Hematopoietic multipotent progenitor cell treated with erythropoietin and hydrocortisone succinate and interleukin-3 and kit ligand, for 6 days (in vitro differentiated cells): ENCODE data around the gene PTGER3.

Experiments used
- DNase-seq: peaks from one replicate; pipeline ENCODE4 v3.0.0-alpha.2; 2015

Gene PTGER3

DNA sequence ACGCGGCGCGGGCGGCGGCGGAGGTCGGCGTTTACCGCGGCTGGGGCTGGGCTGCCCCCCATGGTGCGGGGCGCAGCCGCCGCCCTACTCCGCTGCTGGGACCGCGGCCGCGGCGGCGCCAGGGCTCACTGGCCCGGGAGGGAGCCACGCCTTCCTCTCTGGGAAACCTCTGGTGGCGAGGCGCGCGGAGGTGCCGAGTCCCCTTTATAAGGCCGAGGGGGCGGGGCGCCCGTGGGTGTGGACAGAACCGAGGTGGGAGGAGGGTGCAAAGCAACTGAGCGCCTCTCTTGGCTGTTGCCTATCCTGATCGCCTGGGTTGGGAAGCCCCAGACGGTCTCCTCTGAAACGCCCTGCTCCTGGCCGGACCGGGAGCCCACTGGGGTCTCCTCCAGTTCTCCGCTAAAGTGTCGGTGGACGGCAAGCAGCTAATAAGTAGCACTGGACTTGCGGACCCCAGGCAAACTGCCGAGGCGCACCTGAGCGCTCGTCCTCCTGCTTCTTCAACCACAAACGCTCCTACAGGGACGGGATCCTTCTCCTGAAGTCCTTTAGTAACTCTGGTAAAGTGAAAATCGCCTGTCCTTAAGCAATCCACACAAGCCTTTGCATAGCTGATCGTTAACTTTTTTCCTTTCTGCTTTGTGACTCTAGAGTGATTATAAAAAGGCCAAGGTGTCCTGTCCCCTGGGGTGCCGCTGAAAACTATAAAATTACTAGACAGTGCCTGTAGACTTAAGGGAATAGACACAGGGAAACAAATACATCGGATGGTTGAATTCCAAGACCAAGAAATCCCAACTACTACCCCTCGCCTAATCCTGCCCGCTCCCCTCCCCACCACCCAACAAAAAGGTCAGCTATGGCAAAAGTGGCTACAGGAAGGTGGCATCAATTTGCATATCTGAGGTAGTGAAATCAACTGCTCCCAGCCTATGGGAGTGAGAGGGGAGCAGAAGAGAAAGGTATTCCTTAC lies at the start of gene PTGER3:
Gene PTGER3 (minus strand): TSS at position 182 of the 973 bp plus-strand sequence. CDS start 239 bp downstream, outside the sequence.
- peak; percentile 93 for DNase-seq

DNA sequence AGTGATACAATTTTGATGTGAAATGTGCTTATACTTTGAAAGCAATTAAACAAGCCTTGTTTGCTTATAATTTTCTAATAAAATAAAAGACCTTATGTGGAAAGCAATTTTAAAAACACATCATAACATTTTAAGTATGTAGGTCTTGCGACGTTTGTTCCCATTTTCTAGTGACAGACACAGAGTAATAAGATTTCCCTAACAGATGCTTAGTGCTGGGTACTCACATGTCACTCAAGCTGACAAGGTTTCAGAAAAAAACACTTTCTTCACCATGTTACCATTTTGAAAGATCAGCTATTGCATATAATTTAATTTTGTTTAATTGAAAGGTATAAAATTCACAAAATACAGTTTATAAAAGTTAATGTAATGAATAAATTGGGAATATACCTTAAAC lies 47.3 kb upstream of the PTGER3 start:
- DNase-seq: no peak

DNA sequence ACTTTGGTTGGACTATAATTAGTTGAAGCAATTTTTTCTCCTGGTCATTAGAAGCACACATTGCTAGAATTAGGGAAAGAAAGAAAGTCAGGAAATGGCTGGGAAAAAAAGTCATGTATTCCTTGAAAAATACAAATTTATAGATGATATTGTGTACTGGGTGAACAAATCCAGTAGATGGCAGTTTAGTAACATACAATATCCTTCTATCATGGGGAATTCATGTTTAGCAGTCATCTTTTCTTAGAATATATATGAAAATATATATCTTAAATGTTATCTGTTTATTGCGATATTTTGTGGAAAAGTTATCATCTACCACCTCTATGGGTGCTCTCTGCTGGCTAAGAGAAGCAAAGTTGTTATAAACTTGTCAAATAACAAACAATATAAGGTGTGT lies 46.3 kb upstream of the PTGER3 start:
- peak; percentile 50 for DNase-seq

DNA sequence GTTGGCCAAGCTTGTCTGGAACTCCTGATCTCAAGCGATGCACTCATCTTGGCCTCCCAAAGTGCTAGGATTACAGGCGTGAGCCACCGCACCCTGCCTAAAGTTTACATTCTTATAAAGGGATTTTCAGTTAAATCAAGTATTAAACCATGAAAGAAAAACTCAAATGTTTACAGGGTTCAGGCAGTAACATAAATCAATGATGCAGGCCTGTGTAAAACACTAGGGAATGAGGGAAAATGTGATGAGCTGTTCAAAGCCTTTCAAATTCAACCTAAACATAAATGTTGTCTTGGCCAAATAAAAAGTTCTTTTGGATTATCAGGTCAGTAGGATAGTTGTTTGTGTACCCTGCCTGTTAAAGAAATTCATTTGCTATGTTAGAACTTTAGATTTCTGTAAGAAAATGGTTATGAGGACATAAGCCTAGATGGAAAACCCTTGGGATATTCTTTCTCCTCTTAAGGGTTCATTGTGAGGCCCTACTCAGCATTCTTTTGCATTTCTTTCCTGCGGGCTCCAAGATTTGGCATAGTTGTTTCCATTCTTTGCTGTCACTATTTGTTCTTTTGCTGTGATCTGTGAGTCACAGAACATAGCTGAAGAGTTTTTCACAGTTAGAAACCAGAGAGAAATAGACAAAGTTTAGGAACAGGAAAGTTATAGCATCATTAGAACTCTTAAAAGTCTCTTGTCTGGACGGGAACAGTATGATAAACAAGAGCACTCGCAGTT lies 42.1 kb upstream of the PTGER3 start:
- DNase-seq: no peak

DNA sequence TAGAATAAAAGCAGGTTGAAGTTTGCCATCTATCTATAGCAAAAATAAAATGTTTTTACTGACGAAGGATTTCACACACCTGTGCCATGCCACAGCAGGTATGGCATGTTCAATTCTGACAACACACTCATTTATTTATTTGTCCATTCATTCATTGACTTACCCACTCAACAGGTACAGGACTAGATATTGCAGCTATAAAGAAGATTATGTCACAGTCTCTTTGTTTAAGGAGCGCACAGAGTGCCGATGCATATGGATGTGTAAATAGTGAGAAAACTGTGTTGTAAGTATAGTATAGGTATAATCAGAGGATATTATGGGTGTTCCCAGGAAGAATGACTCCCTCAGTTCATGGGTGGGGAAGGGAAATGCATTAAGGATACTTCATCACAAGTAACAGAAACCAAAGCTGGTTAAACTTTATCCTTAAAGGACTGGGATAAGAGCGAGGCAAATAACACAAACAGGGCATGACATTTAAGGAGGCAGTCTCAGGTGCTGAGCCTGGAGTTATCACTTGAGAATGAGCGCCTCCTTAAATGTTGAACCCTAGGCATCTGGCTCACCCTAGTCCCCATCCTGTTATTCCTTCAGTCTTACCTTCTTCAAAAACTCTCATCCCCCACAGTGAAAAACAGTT lies 41.1 kb upstream of the PTGER3 start:
- no peak for DNase-seq

DNA sequence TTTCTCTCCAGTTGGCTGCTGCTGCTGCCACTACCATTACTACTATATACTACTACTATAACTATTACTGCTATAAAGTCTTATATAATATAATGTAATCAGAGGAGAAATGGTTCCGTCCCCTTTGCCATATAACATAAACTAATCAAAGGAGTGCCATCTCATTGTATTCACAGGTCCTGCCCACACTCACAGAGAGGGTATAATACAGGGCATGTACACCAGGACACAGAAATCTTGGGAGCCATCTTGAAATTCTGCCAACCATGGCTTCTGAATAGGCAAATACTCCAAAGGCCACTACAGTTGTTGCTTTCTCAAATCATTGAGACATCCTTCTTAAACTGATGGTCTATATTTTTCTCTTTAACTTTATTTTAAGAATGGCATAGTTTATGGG lies 40.1 kb upstream of the PTGER3 start:
- DNase-seq: no peak

DNA sequence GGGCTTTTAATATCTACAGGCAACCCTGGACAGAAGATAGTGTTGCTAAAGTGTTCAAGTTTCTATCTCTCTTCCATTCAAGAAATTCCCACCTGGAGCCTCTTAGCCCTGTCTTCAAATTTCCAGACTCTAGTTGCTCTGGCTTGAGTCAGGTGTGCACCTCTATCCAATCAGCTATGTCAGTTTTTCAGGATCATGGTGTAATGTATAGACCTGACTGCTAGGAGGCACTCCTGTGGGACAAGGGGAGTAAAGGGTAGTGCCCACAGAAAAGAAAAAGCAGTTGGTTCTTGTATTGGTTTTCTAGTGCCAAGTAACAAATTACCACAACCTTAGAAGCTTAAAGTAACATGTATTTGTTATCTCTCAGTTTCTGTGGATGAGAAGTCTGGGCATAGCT lies 39.4 kb upstream of the PTGER3 start:
- no peak for DNase-seq

DNA sequence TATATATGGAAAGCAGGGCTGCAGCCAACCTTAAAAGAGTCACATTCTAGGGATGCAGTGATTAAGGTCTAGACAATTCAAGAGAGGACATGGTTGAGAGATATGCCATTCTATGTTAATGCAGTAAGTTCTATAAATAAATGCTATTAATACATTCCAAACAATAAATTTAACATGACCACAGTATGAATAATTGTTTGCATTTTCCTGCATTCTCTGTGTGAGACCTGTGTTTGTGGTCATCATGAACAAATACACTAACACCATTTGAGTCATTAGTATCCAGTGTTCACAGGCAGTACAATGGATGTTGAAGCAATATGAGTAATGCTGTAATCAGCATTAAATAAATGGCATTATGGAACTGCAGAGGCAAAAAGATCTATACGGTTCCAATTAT lies 38.7 kb upstream of the PTGER3 start:
- no peak for DNase-seq

DNA sequence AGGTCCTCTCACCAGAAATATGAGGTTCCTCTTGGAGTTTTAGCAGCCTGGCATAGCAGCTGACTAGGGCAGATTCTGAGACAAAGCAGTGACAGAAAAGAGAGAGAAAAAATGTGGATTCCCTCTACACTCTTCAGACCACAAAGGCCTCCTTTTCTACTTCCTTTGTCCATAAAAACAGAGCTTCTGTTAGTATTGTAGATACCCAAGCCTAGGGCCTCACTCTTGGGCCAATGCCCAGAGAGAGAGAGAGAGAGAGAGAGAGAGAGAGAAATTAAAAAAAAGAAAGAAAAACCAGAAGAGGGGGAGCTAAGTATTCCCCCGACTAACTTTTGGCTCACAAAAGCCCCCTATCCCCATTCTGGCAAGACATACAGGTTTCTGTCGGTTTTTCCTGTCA lies 35.7 kb upstream of the PTGER3 start:
- DNase-seq: no peak

DNA sequence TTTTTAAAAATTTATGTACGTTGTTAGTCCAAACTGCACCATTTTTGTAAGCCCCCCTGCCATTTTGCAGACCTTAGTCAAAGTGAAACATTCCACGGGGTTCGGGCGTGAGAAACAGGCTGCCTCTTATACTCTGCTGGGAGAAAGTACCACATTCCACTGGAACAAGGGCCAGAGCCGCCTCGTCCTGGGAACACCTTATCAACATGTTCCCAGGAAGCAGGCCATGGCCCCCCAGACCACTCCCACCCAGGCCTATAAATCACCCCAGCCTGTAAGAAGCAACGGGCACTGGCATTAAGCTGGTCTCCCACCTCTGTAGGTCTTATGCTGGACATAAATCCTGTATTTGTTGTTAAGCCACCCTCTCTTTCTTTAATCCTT lies 34.1 kb upstream of the PTGER3 start:
- DNase-seq: no peak

DNA sequence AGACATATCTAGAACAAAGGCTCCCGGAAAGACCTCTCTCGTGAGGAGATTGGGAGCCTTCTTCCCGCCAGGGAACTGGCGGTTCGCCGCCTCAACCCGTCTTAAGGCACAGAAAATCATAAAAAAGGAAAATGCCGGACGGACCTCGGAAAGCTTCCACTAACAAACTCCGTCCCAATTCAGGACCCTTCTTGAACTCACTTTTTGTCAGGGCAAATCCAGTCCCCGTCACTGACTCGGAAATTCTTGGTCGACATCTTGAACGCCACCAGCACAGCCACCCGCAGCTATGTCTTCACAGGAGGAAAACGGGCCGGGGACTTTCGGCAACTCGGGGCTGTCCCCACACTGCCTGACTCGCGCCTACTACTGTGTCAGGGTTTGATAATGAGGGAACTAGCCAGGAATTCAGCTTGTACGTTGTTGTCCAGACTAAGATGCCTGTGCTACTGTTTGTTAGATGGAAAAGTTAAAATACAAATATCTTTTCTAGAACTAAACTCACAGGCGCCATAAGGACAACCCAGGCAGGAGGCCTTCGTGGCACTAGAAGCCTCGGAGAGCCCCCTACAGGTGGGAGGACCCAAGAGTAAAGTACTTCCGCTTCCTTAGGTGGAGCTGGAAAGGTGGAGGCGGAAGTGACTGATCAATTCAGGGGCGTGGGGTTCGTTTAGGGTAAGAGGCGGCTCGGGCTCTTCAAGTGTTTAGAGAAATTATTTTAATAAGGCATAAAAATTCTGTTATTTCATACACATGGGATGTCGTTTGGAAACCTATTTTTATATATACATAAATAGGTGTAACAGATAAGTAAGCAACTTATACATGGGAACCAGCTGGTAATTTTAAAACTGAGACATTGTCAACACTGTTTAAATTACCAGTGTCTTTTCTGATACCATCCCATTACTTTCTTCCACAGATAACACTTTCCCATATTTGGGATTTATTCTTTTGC lies 33.4 kb upstream of the PTGER3 start, which contains the start of gene ZRANB2:
Gene ZRANB2 (minus strand): TSS at position 297 of the 958 bp plus-strand sequence. CDS start 40 bp downstream, at position 257.
- peak; percentile 99 for DNase-seq

DNA sequence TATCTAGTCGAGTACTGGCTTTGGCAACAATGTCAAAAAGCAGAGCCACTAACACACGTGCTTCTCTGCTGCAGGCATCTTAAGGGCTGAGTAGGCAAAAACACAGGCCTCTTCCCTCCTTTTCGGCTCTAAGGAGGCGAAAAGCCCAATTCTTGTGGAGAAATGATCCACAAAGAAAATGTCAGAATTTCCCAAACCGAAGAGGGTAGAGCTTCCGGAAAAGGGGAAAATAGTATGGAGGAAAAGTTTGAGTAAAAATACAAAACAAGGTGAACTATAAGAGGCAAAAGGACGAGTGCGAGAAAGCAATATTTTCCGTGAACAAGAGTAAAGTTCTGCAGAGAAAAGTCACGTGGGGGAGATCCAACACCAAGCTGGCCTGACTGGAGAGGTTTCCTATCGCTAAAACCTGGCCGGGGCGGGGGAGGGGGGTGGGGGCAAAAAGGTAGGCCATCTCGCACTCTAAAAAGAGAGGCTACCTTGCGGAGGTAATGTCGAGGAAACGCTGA lies 32.7 kb upstream of the PTGER3 start:
- peak; percentile 66 for DNase-seq

DNA sequence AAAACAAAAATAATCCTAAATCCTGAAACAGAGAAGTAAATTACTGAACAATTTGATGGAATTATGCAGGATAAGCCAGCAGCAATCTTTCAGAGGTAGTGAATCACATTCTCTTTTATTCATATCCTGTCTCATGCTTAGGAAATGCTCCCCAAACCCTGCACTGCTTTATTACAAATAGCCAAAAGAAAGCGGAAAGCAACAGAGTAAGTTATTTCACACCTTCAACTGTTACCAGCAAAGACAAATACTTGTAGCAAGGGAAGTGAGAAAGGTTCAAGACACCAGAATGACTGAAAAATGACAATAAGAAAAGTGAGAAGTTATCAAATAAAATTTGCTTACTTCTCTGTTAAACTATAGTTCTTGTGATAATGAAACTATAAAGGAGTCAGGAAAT lies 27.1 kb upstream of the PTGER3 start:
- DNase-seq: no peak

DNA sequence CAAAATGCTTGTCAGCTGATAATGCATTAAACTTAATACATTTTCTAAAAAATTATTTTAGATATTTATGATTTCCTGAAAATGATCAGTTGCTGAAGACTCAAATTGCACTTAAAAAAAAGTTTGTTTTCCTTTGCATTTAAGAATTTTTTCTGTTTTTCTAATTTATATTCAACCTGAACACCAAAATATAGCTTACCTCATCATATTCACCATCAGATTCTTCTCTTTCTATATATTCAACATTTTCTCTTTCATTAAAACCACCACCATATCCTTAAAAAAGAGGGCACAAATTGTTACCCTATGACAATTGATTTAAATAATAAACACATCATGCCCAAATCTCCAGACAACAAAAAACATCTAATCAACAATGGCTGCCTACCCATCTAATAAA lies 24.7 kb upstream of the PTGER3 start:
- no peak for DNase-seq

DNA sequence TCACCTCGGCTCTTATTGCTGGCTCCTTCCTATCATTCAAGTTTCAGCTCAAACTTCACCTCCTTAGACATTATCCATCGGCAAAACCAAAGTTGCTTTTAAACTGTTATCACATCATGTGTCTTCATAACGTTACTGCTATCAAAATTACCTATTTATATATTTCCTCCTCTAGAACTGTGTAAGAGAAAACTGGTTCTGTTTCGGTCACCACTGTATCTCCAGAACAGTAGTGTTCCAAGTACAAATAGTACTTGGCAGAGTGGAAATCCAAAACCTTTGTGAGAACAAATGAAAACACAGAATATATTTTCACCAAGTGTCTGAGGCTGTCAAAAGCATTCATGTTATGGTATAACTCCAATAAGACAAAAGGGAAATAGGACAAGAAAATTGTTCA lies 24.1 kb upstream of the PTGER3 start:
- no peak for DNase-seq

DNA sequence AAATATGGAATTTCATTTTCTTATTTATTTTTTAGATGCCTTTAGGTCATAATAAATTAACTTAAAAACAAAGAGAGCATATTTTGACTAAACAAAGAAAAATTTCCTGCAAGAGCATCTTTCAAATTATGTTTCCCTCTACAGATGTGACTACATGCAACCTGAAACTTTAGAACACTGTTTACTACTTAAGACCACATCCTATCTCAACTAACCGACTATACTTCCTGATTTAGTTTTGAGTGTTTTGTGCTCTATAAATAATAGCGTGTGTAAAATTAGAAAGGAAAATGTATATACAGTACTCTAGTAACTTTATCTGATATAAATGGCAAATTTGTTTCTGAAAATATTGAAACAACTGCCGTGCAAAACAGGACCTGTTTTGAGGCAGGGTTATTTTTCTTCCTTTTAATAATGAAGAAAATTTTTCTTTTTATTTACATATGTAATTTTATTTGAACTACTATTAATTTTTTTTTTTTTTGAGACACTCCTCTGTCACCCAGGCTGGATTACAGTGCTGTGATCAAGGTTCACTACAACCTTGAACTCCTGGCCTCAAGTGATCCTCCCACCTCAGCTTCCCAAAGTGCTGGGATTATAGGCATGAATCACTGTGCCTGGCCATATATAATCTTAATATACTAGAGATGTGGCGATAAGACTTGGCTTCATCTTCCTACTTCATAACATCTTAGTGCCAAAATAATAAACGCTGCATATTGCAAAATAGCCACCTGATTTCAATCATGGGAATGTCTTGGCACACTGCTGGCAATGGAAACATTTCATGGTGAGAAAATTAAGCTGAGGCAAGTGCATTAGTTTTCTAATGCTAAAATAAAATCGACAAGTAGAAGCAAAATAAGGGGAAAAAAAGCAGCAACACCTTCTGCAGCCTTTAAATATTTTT lies 21.0 kb upstream of the PTGER3 start:
- DNase-seq: no peak

DNA sequence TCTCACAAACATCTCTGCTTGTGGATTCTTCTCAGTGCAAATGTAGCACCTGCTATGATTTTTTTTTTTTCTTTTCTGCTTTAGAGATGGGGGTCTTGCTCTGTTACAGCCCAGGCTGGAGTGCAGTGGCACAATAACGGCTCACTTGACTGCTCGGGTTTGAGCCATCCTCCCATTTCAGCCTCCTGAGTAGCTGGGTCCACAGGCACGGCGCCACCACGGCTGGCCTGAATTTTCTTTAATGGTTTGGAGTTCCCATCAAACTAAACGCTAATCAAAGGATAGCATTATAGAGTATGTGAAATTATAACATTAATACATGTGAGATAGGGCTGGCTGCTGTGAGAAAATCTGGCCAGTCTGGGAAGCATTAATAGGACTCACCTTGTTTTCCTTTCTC lies 7.2 kb upstream of the PTGER3 start:
- no peak for DNase-seq

DNA sequence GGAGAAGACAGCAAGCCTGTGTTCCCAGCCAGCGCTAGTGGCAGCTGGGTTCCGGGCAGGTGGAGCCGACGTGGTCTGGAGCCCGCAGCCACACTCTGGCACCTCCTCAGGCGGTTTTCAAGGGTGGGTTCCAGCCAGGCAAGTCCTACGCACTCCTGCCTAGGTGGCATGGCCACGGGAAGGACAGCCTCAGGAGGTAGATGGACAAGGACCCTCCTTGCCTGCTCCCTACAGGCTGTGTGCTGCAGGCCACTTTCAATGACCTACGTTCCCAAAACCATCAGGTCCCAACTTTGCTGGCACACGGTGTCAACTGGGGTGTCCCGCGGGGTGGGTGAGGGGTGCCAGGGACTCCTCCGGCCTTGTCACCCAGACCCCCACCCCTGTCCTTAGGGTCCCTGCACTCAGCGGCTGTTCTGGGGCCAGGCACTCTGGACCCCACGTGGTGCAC lies 6.7 kb upstream of the PTGER3 start:
- no peak for DNase-seq

DNA sequence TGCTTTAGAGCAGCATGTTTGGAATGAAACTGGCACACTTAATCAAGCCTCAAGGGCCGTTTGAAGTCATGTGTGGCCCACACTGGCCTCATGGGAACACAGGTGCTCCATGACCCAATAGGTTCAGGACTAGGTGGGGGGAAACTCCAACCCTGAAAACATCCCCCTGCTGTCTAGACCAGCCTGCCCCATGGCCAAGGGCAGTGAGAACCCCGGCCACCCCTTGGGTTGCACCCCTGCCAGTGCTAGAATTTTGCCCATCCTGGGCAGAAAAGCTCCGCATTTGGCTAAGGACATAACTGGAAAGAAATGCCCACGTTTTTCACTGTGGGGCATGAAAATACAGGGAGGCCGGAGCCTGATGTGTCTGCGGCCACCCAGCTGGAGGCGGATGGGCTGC lies 6.1 kb upstream of the PTGER3 start:
- DNase-seq: no peak

DNA sequence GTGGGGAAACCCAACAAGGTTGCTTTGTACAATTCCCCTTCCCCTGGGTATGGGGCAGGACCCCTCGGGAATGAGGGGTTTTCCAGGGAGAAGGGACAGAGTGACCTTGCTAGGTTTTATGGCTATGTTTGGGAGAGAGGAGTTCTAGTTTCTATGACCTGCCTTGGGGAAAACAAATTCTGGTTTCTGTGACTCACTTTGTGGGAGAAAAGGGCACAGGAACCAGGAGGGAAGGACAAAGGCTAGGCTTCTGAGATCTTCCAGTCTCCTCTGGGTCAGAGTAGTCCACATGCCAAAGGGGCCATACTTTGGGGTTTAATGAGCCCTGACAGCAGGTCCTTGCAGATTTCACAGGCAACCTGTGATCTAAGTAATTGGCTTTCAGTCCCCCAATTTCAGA lies 5.5 kb upstream of the PTGER3 start:
- DNase-seq: no peak
